H1 (cell line): ENCODE measurements around the gene PRKCA. TPM values are rescaled to one million over a fixed set of nuclear protein-coding genes. Genes with fewer than 3 reads are reported as not detected.

Experiments used
- CTCF ChIA-PET: fragments of 300-600 bp; sonication (Branson Sonifier 250); formaldehyde crosslinking; loops from one replicate; lab custom pipeline; 2021; ENCODE audit not compliant: partially characterized antibody; lab: Charles Lee
- POLR2A ChIA-PET: fragments of 300-600 bp; sonication (Branson Sonifier 250); formaldehyde crosslinking; loops from one replicate; lab custom pipeline; 2021; ENCODE audit warnings: inconsistent platforms; ENCODE audit not compliant: partially characterized antibody; lab: Charles Lee
- DNase-seq, 2 experiments: peaks; one replicate each; pipeline versions ENCODE4 v3.0.0 to v3.0.0-alpha.2; 2010 to 2022; ENCODE audit warnings: low spot score in 2 of 2, low read depth in 1 of 2, mixed read lengths in 1 of 2
- FAIRE-seq: peaks from 2 replicates; lab custom pipeline; 2011; peaks lifted over from hg19 to GRCh38; lab: Jason Lieb, UNC
- H2AFZ ChIP-seq: 2 replicates; pipeline ENCODE4 v1.8.1; 2012; ENCODE audit warnings: low read length, inconsistent platforms
- H2AK5ac ChIP-seq: 2 replicates; pipeline ENCODE4 v1.6.1; 2013; ENCODE audit warnings: low read depth, low read length
- H2BK120ac ChIP-seq: replicated peaks from 2 replicates; pipeline ENCODE3; 2013; ENCODE audit warnings: low read depth, low read length, inconsistent platforms
- H2BK12ac ChIP-seq: 2 replicates; pipeline ENCODE4 v1.6.1; 2013; ENCODE audit warnings: low read depth, low read length
- H2BK15ac ChIP-seq: 2 replicates; pipeline ENCODE4 v1.6.1; 2013; ENCODE audit warnings: low read length
- H2BK20ac ChIP-seq: 2 replicates; pipeline ENCODE4 v1.6.1; 2013; ENCODE audit warnings: low read length
- H2BK5ac ChIP-seq: 2 replicates; pipeline ENCODE4 v1.6.1; 2013; ENCODE audit warnings: low read depth, low read length
- H3K14ac ChIP-seq: 2 replicates; pipeline ENCODE4 v1.6.1; 2013; ENCODE audit warnings: inconsistent platforms; ENCODE audit not compliant: insufficient read length
- H3K18ac ChIP-seq: 2 replicates; pipeline ENCODE4 v1.6.1; 2013; ENCODE audit warnings: low read length; ENCODE audit errors: extremely low read depth
- H3K23ac ChIP-seq: 2 replicates; pipeline ENCODE4 v1.6.1; 2013; ENCODE audit warnings: inconsistent platforms; ENCODE audit not compliant: insufficient read length
- H3K23me2 ChIP-seq: 2 replicates; pipeline ENCODE4 v1.6.1; 2013; ENCODE audit warnings: low read depth, low read length
- H3K27ac ChIP-seq: 2 replicates; pipeline ENCODE4 v1.6.1; 2011; ENCODE audit warnings: low read depth, low read length, inconsistent platforms
- H3K27me3 ChIP-seq, 4 experiments: replicated peaks in 1 of 4; 1 replicate in 1 of 4; 2 replicates in 3 of 4; pipeline versions ENCODE4 v1.6.1 to v1.8.1; 2011 to 2013; ENCODE audit warnings: low read length in 3 of 4, mild to moderate bottlenecking in 3 of 4, inconsistent platforms in 2 of 4, mixed read lengths in 2 of 4, moderate library complexity in 1 of 4; ENCODE audit not compliant: control insufficient read depth in 3 of 4, insufficient read depth in 3 of 4; ENCODE audit errors: extremely low read depth in 1 of 4
- H3K36me3 ChIP-seq, 4 experiments: 2 replicates each; pipeline versions ENCODE4 v1.6.1 to v1.8.1; 2011 to 2013; ENCODE audit warnings: mild to moderate bottlenecking in 4 of 4, low read length in 3 of 4, moderate library complexity in 2 of 4, control low read depth in 1 of 4, inconsistent platforms in 1 of 4; ENCODE audit not compliant: insufficient read depth in 4 of 4, control insufficient read depth in 2 of 4
- H3K4ac ChIP-seq: replicated peaks from 2 replicates; pipeline ENCODE3; 2013; ENCODE audit warnings: low read length, low read depth, mixed read lengths, inconsistent platforms; ENCODE audit not compliant: insufficient read length
- H3K4me1 ChIP-seq, 4 experiments: replicated peaks in 1 of 4; 1 replicate in 1 of 4; 2 replicates in 3 of 4; pipeline versions ENCODE4 v1.6.1 to v1.8.1; 2011 to 2013; ENCODE audit warnings: low read length in 3 of 4, inconsistent platforms in 2 of 4, mixed read lengths in 1 of 4; ENCODE audit not compliant: insufficient read depth in 4 of 4, control insufficient read depth in 3 of 4
- H3K4me2 ChIP-seq, 2 experiments: 2 replicates each; pipeline versions ENCODE4 v1.6.1 to v1.8.1; 2011 to 2013; ENCODE audit warnings: low read depth in 2 of 2, low read length in 2 of 2, control low read depth in 1 of 2, inconsistent platforms in 1 of 2, mild to moderate bottlenecking in 1 of 2; ENCODE audit not compliant: insufficient read depth in 1 of 2
- H3K4me3 ChIP-seq, 4 experiments: fragments of 200-600, 300-600 bp in 1 of 4; sonication (generic), shearing (Covaris generic), sonication (Bioruptor Twin) in 1 of 4; 2 replicates each; pipeline versions ENCODE4 v1.5.1 to v1.8.1; 2011 to 2016; ENCODE audit warnings: low read length in 4 of 4, low read depth in 3 of 4, control low read depth in 2 of 4, inconsistent platforms in 2 of 4, mild to moderate bottlenecking in 2 of 4, mixed read lengths in 1 of 4, moderate library complexity in 1 of 4; ENCODE audit not compliant: insufficient read depth in 2 of 4; ENCODE audit errors: extremely low read depth in 1 of 4
- H3K56ac ChIP-seq: replicated peaks from 2 replicates; pipeline ENCODE3; 2013; ENCODE audit warnings: low read depth, mild to moderate bottlenecking, mixed read lengths, low read length, inconsistent platforms; ENCODE audit not compliant: insufficient read length
- H3K79me1 ChIP-seq: 2 replicates; pipeline ENCODE4 v1.6.1; 2013; ENCODE audit warnings: low read depth, low read length, control low read depth
- H3K79me2 ChIP-seq, 2 experiments: 2 replicates each; pipeline versions ENCODE4 v1.6.1 to v1.8.1; 2012 to 2013; ENCODE audit warnings: low read length in 2 of 2, mild to moderate bottlenecking in 2 of 2, inconsistent platforms in 1 of 2; ENCODE audit not compliant: insufficient read depth in 2 of 2, control insufficient read depth in 1 of 2
- H3K9ac ChIP-seq, 4 experiments: replicated peaks in 1 of 4; 1 replicate in 1 of 4; 2 replicates in 3 of 4; pipeline versions ENCODE4 v1.6.1 to v1.8.1; 2011 to 2013; ENCODE audit warnings: low read depth in 3 of 4, low read length in 3 of 4, control low read depth in 2 of 4, mild to moderate bottlenecking in 2 of 4, moderate library complexity in 2 of 4, inconsistent platforms in 1 of 4; ENCODE audit errors: extremely low read depth in 1 of 4
- H3K9me3 ChIP-seq, 2 experiments: 2 replicates each; pipeline versions ENCODE4 v1.6.1 to v1.8.1; 2012 to 2013; ENCODE audit warnings: mild to moderate bottlenecking in 2 of 2, moderate library complexity in 2 of 2, control low read depth in 1 of 2, inconsistent platforms in 1 of 2, low read depth in 1 of 2, low read length in 1 of 2, mixed read lengths in 1 of 2; ENCODE audit not compliant: insufficient read depth in 2 of 2
- H4K20me1 ChIP-seq, 2 experiments: replicated peaks in 1 of 2; 2 replicates each; pipeline versions ENCODE3 to v1.8.1; 2011 to 2013; ENCODE audit warnings: inconsistent platforms in 2 of 2, low read length in 2 of 2, mild to moderate bottlenecking in 1 of 2; ENCODE audit not compliant: insufficient read depth in 2 of 2, control insufficient read depth in 1 of 2
- H4K5ac ChIP-seq: 2 replicates; pipeline ENCODE4 v1.6.1; 2013; ENCODE audit warnings: low read length, low read depth, mixed read lengths, inconsistent platforms; ENCODE audit not compliant: insufficient read length
- H4K8ac ChIP-seq: 2 replicates; pipeline ENCODE4 v1.8.0; 2013; ENCODE audit warnings: mild to moderate bottlenecking, moderate library complexity, low read length, inconsistent platforms; ENCODE audit not compliant: insufficient read depth; ENCODE audit errors: extremely low read depth
- H4K91ac ChIP-seq: replicated peaks from 2 replicates; pipeline ENCODE3; 2013; ENCODE audit warnings: low read length, mixed read lengths, inconsistent platforms; ENCODE audit not compliant: insufficient read length
- CHD1 ChIP-seq: IDR thresholded peaks from 2 replicates; pipeline ENCODE4 v1.6.1; 2012; ENCODE audit warnings: low read depth, low read length, improper control_type of control experiment
- CTBP2 ChIP-seq: IDR thresholded peaks from 2 replicates; pipeline ENCODE4 v1.7.0; 2011; ENCODE audit warnings: borderline replicate concordance, mild to moderate bottlenecking, moderate library complexity, mixed read lengths, low read length; ENCODE audit not compliant: insufficient read depth, insufficient read length
- WGBS, 2 experiments: shearing (Covaris generic) in 1 of 2; methylation state at CpG; one replicate each; pipeline versions ENCODE4 v1.1.6 to v1.1.7; 2013 to 2015; ENCODE audit warnings: low lambda C conversion rate in 2 of 2, mixed read lengths in 2 of 2, inconsistent platforms in 1 of 2, low coverage in 1 of 2, missing lambda C conversion rate in 1 of 2; ENCODE audit not compliant: insufficient replicate concordance in 2 of 2, insufficient coverage in 1 of 2, insufficient read length in 1 of 2; ENCODE audit errors: extremely low coverage in 1 of 2, missing lambda C conversion rate in 1 of 2; 5-methylcytosine and 5-hydroxymethylcytosine counted together
- polyA plus RNA-seq, 7 experiments: library from polyadenylated mRNA; depleted of rRNA in 3 of 7; stranded (reverse) in 5 of 7; unstranded in 2 of 7; fragments of >200 nt in 5 of 7; fragments of 200-250 nt in 2 of 7; gene quantifications; 1 replicate in 5 of 7; 2 replicates in 1 of 7; 4 replicates in 1 of 7; pipeline versions ENCODE4 v1.2.1 to v1.2.3, GENCODE V29; 2011 to 2013; ENCODE audit warnings: missing spikeins in 2 of 7, mixed read lengths in 2 of 7
- total RNA-seq: library from RNA; stranded (reverse); fragmentation: NEBNext Ultra II Directional; extraction: Animal tissue kit (Norgen Biotek cat#: 25700); gene quantifications from 2 replicates; pipeline ENCODE4 v1.2.1, GENCODE V29; 2021

PRKCA gene
- total and polyA plus RNA-seq, 2 of the 8 experiments (the other 6 are each of a cell fraction or from before 2014, with no cell fraction given), result 5.8 to 17.8 TPM

DNA sequence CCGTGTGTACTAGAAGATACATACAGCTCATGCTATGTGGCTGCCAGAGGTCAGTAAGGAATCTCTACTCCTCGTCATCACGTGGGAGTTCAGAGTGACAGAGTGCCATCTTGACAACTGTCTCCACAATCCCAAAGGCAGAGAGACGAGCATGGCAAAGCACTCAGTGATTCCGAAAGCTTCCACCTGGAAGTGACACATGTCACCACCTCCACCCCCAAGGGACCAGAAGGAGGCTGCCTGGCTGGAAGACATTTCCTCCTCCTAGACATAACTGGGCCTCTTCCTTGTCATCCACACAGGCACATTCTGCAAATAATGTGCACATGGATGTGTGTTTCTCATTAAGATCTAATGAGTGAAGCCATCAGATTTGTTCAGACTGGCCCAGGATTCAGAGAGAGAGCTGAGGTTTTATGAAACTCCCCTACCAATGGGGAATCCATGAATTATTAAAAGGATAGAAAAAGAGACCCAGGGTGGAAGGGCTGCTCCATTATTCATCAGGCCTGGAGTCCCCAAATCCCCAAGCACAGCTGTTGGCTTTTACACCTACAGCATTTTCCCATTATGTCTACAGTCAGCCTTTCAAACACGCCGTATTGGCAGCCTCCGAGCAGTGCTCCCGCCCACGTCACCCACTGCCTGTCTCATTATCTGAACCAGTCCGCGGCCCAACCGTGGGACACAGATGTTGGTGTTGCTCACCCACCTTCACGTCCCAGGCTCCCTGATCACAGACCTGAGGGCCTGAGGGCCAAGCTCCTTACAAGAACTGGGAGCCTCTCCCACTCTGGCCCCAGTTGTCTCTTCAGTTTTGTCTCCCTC, 529.2 kb downstream of the PRKCA start:
- Histone ChIP-seq H4K5ac (no peak overlapping the region), H3K23me2 (peaks cover 5% of the 10 kb centered on the region; the same call in 1 of the 2 replicates), H2BK12ac (0 out of 2 replicates have a peak overlapping the region, but pooled peaks have one; percentile 11), H2AK5ac (no peak overlapping the region), H3K56ac (no peak overlapping the region), H3K23ac (no peak overlapping the region)
- TF ChIP-seq CHD1 (no peak), CTBP2 (no peak)
- TF ChIP-seq, all 59 proteins: peak for 0
- FAIRE-seq (no peak), DNase-seq (no peak)
- Histone ChIP-seq H4K20me1 (no peaks in the 10 kb centered on the region), H4K91ac (no peak overlapping the region), H3K36me3 (no peaks in the 10 kb centered on the region), H2BK120ac (no peak overlapping the region), H3K79me2 (no peaks in the 10 kb centered on the region), H3K27me3 (peaks cover 0 to 12% (median 8%) of the 10 kb centered on the region in 4 experiments; a peak in 5 of 7 replicates), H3K4ac (no peak overlapping the region), H3K4me1 (peaks cover 2 to 20% (median 9%) of the 10 kb centered on the region in 4 experiments), H4K8ac (no peak overlapping the region), H3K4me2 (no peak overlapping the region), H3K18ac (no peak overlapping the region), H2AFZ (no peak overlapping the region), H3K4me3 (no peak overlapping the region), H3K27ac (no peak overlapping the region), H3K9me3 (no peaks in the 10 kb centered on the region), H3K9ac (no peak overlapping the region), H3K14ac (no peak overlapping the region), H3K79me1 (no peaks in the 10 kb centered on the region), H2BK15ac (0 out of 2 replicates have a peak overlapping the region, but pooled peaks have one; percentile 36), H2BK5ac (no peak overlapping the region), H2BK20ac (no peak overlapping the region; the same call in 1 of the 2 replicates)
- WGBS, 2 experiments, result 91% methylated on average over 14 of the region's 14 CpGs; no CpG with 5 or more reads in 1 of the 2 experiments
- ChIA-PET CTCF (interaction anchor here (0.6 to 2.0 kb wide), 8 partner anchors 18 to 144 kb away, joined by 3 to 7 read pairs (median 4); no protein-coding TSS in a partner anchor), POLR2A (interaction anchor here (0.7 kb wide), 1 partner anchor 16 kb away, joined by 3 read pairs; no protein-coding TSS in a partner anchor)
